Psoas muscle (tissue), 8 donors: ENCODE measurements around the gene COPG2. TPM values are rescaled to one million over a fixed set of nuclear protein-coding genes. Genes with fewer than 3 reads are reported as not detected.

Source experiments
- ATAC-seq, 4 donors: fragments of 200-7000 bp; cut with Tn5 transposase; one replicate each; pipeline ENCODE4 v1.9.1; 2020; ENCODE audit warnings: moderate library complexity in 3 of 4, mild to moderate bottlenecking in 2 of 4
- DNase-seq, 2 donors: peaks; one replicate each; pipeline ENCODE4 v3.0.0-alpha.2; 2020
- H3K27ac ChIP-seq: fragments of 200-600 bp; one replicate; pipeline ENCODE4 v1.8.0; 2022
- H3K27me3 ChIP-seq, 3 donors: fragments of 200-600 bp in 1 of 3; one replicate each; pipeline versions ENCODE4 v1.6.1 to v1.8.0; 2013 to 2022; ENCODE audit warnings: low read length in 2 of 3, mild to moderate bottlenecking in 2 of 3, moderate library complexity in 1 of 3; ENCODE audit not compliant: insufficient read depth in 3 of 3
- H3K36me3 ChIP-seq, 2 donors: fragments of 200-600 bp in 1 of 2; one replicate each; pipeline versions ENCODE4 v1.6.1 to v1.8.0; 2013 to 2022; ENCODE audit warnings: low read depth in 1 of 2, mild to moderate bottlenecking in 1 of 2, moderate library complexity in 1 of 2; ENCODE audit not compliant: insufficient read depth in 1 of 2
- H3K4me1 ChIP-seq: fragments of 200-600 bp; one replicate; pipeline ENCODE4 v1.8.0; 2022
- H3K4me3 ChIP-seq: fragments of 200-600 bp; one replicate; pipeline ENCODE4 v1.8.0; 2022; ENCODE audit warnings: mild to moderate bottlenecking
- H3K9me3 ChIP-seq: fragments of 200-600 bp; one replicate; pipeline ENCODE4 v1.8.0; 2022
- CTCF ChIP-seq: fragments of 200-600 bp; IDR thresholded peaks from one replicate; pipeline ENCODE4 v1.8.0; 2022; ENCODE audit warnings: antibody characterized with exemption
- WGBS, 3 donors: extraction: QIAGEN DNeasy Blood & Tissue Kit; methylation state at CpG; one replicate each; pipeline versions ENCODE4 v1.1.6 to v1.1.7; 2013; 5-methylcytosine and 5-hydroxymethylcytosine counted together
- intact Hi-C, 2 donors: fragments of 100-400 bp; cut with DNase I; formaldehyde crosslinking; loops; one replicate each; pipeline versions ENCODE4 v1.11.0 to v1.14.2; 2022
- long read RNA-seq, 2 donors: library from polyadenylated mRNA; unstranded; transcript quantifications; one replicate each; pipeline ENCODE4 v2.0.0, GENCODE V29; 2021
- polyA plus RNA-seq, 3 donors: library from polyadenylated mRNA; stranded (reverse); fragments of 200-250 nt; gene quantifications; one replicate each; pipeline ENCODE4 v1.2.3, GENCODE V29; 2013
- total RNA-seq, 4 donors: library from RNA; stranded (reverse); fragmentation: NEBNext Ultra II Directional in 2 of 4; extraction: Animal tissue kit (Norgen Biotek cat#: 25700) in 2 of 4; gene quantifications; one replicate each; pipeline versions ENCODE4 v1.2.1 to v1.2.4, GENCODE V29; 2021 to 2023
- donor health status: healthy with polysubstance abuse.
- donor health status: DM: no; HTN: no; CAD: no; lungs with moderate emphysema.
- donor health status: Bipolar disorder and iron deficiency.
- donor health status: healthy.
- donor health status: DM: yes; HTN: yes; CAD: no.
- donor health status: DM: no; HTN: no; CAD: no.
- donor health status: DM: no; HTN: no; CAD: no.
- donor health status: DM: yes; HTN: yes; CAD: no.

The COPG2 gene
- total RNA-seq (10 to 100 TPM; 13.2 to 21.5 (median 18.3) TPM), polyA plus RNA-seq (10 to 100 TPM in 1 of 3 donors, 1 to 10 TPM in 2; 9.6 to 12.1 (median 10.0) TPM)
- long read RNA-seq, donor 1, transcript COPG2-202 (24 exons, 3,134 nt): major isoform, 8 of 9 reads
- long read RNA-seq, donor 1, partial matches to known transcripts: 1 of 9 reads
- long read RNA-seq, donor 1, other reads (novel, unspliced or antisense): 0 of 9 reads
- long read RNA-seq, donor 2, transcript COPG2-202 (24 exons, 3,134 nt): major isoform, 10 of 12 reads
- long read RNA-seq, donor 2, partial matches to known transcripts: 1 of 12 reads
- long read RNA-seq, donor 2, other reads (novel, unspliced or antisense): 1 of 12 reads

GRCh38 chr7:130668258-130669084 is at the start of gene COPG2:
TSS of gene COPG2 (minus strand) at chr7:130668748. CDS start at chr7:130668668, 80 bp downstream.
- no peak for TF ChIP-seq CTCF
- DNase-seq: peak; percentile 89 to 92
- Histone ChIP-seq H3K36me3 (peaks cover 0 to 26% of the 10 kb centered on the region in 2 donors), H3K4me3 (peak within 1 kb of the TSS; percentile 94), H3K4me1 (peaks cover 6% of the 10 kb centered on the region), H3K27me3 (no peaks in the 10 kb centered on the region), H3K27ac (peak within 1 kb of the TSS; percentile 91), H3K9me3 (no peaks in the 10 kb centered on the region)
- peak; percentile 99 to 100 (median 99) for ATAC-seq
- intact Hi-C loops: loop anchor here (5.0 to 10.0 kb wide), 2 partner anchors 286 to 596 kb away; partner anchors contain the start of gene KLHDC10 (in 1 of the 2)
- WGBS, 3 donors: 1% methylated on average over 53 to 103 of the region's 103 CpGs

GRCh38 chr7:130712416-130712815 is 43.9 kb upstream of the COPG2 start:
- no peaks in the 10 kb centered on the region for H3K4me1 ChIP-seq
- DNase-seq: no peak
- intact Hi-C loops: no loop called here
- H3K9me3 ChIP-seq: no peaks in the 10 kb centered on the region
- no peak overlapping the region for H3K4me3 ChIP-seq
- 30 to 34% (median 31%) methylated on average over 3 of the region's 3 CpGs for WGBS, 3 donors
- H3K36me3 ChIP-seq: no peaks in the 10 kb centered on the region
- no peak overlapping the region for H3K27ac ChIP-seq
- no peak for ATAC-seq
- no peaks in the 10 kb centered on the region for H3K27me3 ChIP-seq
- no peak for TF ChIP-seq CTCF

- H3K4me3 ChIP-seq: no peak overlapping the region
- no peaks in the 10 kb centered on the region for H3K9me3 ChIP-seq
- intact Hi-C loops: no loop called here
- ATAC-seq: no peak
- WGBS, 3 donors: 90 to 95% (median 94%) methylated on average over 4 of the region's 4 CpGs
- H3K4me1 ChIP-seq: no peaks in the 10 kb centered on the region
- no peaks in the 10 kb centered on the region for H3K27me3 ChIP-seq
- H3K36me3 ChIP-seq: no peaks in the 10 kb centered on the region
- no peak for TF ChIP-seq CTCF
- no peak for DNase-seq
- no peak overlapping the region for H3K27ac ChIP-seq
These were observed 40.2 kb upstream of the COPG2 start for GRCh38 chr7:130708766-130709165.

- H3K27me3 ChIP-seq: no peaks in the 10 kb centered on the region
- DNase-seq (no peak), ATAC-seq (no peak)
- no peak overlapping the region for H3K27ac ChIP-seq
- 70 to 80% (median 77%) methylated on average over 4 of the region's 4 CpGs for WGBS, 3 donors
- no peaks in the 10 kb centered on the region for H3K36me3 ChIP-seq
- TF ChIP-seq CTCF: no peak
- no peaks in the 10 kb centered on the region for H3K4me1 ChIP-seq
- H3K4me3 ChIP-seq: no peak overlapping the region
- intact Hi-C loops: no loop called here
- no peaks in the 10 kb centered on the region for H3K9me3 ChIP-seq
These were observed 39.5 kb upstream of the COPG2 start for GRCh38 chr7:130708001-130708400.
